AML-193 (cell line): ENCODE measurements around the gene BTK.
A peak's percentile ranks its signal among the peaks of the same experiment; 100 is the strongest.

ENCODE experiments used
- DNase-seq, 2 experiments: peaks; one replicate each; lab custom pipeline; 2025; lab: John Stamatoyannopoulos, UW

Gene BTK

GRCh38 chrX:101393530-101394305 lies 7.7 kb upstream of the BTK start:
- no peak for DNase-seq

- no peak for DNase-seq
Observed at GRCh38 chrX:101391831-101392230, 5.8 kb upstream of the BTK start.

GRCh38 chrX:101390664-101391525 lies 4.9 kb upstream of the BTK start, which contains the start of gene RPL36A:
TSS of gene RPL36A (plus strand) at chrX:101391011. CDS start at chrX:101391044, 33 bp downstream.
- peak; percentile 73 to 80 for DNase-seq

GRCh38 chrX:101388604-101389003 lies 2.6 kb upstream of the BTK start:
- no peak for DNase-seq

GRCh38 chrX:101386542-101386885 lies 523 bp upstream of the BTK start:
- DNase-seq, result no peak

DNA sequence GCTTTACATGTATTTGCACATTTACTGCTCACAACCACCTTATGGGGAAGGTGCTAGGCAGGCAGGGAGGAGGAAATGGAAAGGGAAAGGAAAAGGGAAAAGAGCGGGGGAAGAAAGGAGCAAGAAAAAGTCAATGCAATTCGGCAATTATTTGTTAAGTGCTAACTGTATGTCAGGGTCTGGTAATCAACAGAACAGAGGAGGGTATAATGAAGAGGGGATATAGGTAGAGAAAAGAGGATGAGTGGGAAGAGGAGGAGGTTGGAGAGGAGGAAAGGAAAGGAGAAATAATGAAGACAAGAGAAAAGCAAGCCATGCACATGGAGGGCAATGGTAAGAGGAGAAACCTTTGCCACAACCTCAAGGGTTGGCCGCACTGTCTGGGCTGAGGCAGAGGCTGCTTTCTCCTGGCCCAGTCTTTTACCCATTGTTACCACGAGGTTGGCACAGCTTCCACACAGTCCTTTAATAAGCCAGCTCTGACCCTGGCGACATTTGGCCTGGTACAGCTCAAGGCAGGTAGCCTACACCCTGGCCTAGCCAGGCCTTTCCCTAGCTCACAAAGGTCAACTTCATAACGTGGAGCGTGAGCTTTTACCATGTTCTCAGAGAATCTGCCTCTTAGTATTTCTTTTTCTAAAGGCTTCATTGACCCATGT lies 836 bp downstream of the BTK start:
- no peak for DNase-seq

DNA sequence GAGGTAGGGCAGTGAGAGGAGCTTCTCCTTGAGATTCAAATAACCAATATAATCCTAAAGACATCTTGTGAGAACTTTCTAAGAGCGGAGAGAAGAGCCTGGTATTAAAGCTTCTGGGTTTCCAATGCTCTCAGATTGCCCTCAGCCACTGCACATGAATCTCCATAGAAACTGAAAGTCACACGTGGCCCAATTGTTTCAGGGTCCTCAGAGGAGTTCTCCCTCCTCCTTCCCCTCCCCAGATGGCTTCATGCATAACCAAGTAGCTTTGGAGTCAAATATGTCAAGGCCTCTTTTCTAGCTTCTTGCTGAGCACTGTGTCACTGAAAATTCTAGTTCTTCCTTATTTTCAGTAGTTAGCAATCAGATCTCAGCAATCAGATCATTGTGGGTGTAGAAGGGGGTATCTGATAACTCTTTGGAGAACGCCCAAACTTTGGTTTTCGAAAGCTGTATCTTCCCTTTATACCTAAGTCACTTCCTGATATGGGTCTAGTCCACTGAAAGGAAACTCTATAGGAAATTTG lies 2.2 kb downstream of the BTK start:
- no peak for DNase-seq

- DNase-seq, result peak in 1 of 2 experiments; percentile 16
Observed at GRCh38 chrX:101377547-101377946, 8.4 kb downstream of the BTK start.

GRCh38 chrX:101370888-101371504 lies 15.0 kb downstream of the BTK start:
- no peak for DNase-seq

DNA sequence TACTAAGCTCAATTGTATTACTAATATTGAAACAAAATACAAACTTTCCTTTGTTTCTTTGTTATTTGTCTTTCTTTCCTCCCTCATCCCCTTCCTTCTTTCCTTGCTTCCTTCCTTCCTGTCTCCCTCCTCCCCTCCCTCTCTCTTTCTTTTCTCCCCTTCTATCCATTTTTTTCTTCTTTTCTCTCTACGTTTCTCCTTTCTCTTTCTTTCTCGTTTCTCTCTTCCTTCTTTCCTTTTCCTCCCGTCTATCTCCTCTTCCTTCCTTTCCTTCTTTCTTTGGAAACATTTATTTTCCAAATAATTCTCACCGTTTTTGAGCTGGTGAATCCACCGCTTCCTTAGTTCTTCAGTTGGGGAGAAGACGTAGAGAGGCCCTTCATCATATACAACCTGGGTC lies 16.3 kb downstream of the BTK start:
- no peak for DNase-seq

GRCh38 chrX:101368800-101369199 lies 17.2 kb downstream of the BTK start:
- no peak for DNase-seq

DNA sequence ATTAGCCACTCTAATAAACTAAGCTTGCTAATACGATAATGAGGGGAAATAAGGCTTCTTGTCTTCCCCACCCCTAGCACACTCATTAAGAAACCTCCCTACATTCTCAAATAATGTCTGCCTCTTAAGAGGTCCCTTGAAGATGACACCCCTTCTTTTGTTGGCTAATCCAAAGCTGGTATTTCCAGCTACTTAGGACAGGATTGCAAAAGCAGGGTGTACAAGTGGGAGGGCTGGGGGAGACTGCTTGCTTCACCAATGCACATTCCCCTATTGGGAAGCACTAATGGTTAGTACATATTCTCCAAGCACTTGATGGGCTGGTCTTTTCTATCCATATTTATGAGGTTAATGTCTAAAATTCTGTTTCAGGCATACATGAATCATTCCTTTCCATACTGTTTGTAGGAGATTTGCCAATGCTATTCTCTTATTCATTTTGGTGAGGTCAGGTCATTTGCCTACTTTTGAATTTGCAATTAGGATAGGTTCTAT lies 20.6 kb downstream of the BTK start:
- no peak for DNase-seq

DNA sequence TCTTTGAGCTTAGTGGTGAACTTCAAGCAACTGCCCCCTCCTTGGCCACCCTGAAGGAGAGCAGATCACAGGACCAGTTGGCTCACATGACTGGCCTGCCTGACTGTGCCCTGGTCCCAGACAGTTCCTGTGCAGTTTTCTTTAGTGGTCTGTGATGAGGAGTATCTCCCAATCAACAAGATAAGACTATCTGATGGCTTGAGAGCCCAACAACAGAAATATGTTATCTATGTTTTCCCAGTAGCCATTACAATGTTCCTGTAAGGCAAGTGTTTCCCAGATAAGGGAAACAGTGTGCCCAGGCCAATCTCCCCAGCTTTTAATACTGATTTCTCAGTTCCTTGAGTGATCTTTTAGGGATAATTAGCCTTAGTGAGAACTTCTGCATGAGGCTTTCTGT lies 23.2 kb downstream of the BTK start:
- no peak for DNase-seq

GRCh38 chrX:101362116-101362515 lies 23.9 kb downstream of the BTK start:
- no peak for DNase-seq

- DNase-seq, result no peak
Observed at GRCh38 chrX:101360390-101360789, 25.6 kb downstream of the BTK start.

GRCh38 chrX:101359966-101360365 lies 26.0 kb downstream of the BTK start:
- DNase-seq, result no peak

- no peak for DNase-seq
Observed at GRCh38 chrX:101357166-101357795, 28.7 kb downstream of the BTK start.

- no peak for DNase-seq
Observed at GRCh38 chrX:101349193-101349562, 36.8 kb downstream of the BTK start.

GRCh38 chrX:101348452-101349192 lies 37.4 kb downstream of the BTK start, which contains the start of gene TIMM8A:
TSS of gene TIMM8A (minus strand) at chrX:101348742. CDS start at chrX:101348664, 78 bp downstream.
- DNase-seq, result peak; percentile 36 to 41

DNA sequence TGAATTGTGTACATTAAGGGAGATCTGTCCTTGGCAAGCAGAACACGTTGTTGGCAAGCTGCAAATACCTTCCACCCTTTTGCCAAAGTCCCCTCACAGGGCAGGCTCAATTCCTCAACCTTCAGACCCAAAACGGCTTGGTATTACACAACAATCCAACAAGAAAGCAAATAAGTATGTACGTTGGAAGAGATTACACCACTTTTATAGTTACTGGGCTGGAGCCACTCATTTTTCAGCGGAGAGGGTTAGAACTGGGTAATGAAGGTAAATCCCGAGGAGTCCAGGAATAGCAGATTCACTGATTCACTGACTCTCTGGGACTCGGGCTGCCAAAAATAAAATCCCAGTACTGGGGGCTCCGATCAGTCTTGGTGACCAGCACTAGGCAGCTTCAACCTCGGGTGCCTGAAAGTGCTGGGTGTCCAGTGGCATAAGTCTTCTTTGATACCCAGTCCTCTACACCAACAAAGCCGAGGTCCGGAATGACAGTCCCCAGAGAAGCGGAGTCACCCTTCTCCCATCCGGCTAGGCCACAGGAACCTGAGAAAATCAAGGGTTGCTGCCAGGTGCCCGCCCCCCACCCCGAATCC lies 38.0 kb downstream of the BTK start:
- no peak for DNase-seq
